Spleen (tissue), 7 donors: ENCODE results near the gene UBE2U.

Experiments
- CTCF ChIP-seq, 11 experiments: fragments of 200-600 bp in 7 of 11; fragments of 450-650 bp in 4 of 11; sonication (generic) in 4 of 11; IDR thresholded peaks in 8 of 11; conservative IDR thresholded peaks in 3 of 11; 1 replicate in 7 of 11; 2 replicates in 4 of 11; pipeline versions ENCODE4 v1.4.0 to v1.8.0; 2016 to 2021; ENCODE audit warnings: antibody characterized with exemption in 11 of 11, inconsistent platforms in 4 of 11, mild to moderate bottlenecking in 1 of 11
- POLR2A ChIP-seq, 3 donors: fragments of 450-650 bp; IDR thresholded peaks; one replicate each; pipeline ENCODE4 v1.5.1; 2017; ENCODE audit warnings: antibody characterized with exemption in 3 of 3, mild to moderate bottlenecking in 1 of 3
- donor health status: DM: no; HTN: no; CAD: no; lungs with moderate emphysema.
- donor health status: DM: no; HTN: no; CAD: no.
- donor health status: DM: no; HTN: no; CAD: no.

- no peak for TF ChIP-seq CTCF (IDR thresholded peaks at IDR 0.05 in 8 of 11, conservative IDR thresholded peaks at IDR 0.05 in 3 of 11)
- no peak for TF ChIP-seq POLR2A (IDR thresholded peaks at IDR 0.05)
These were observed 87.0 kb downstream of the UBE2U start for GRCh38 chr1:64290420-64290819.
